Bronchial epithelial cell (primary cell): ENCODE data around the gene PSENEN. TPM values are rescaled to one million over a fixed set of nuclear protein-coding genes. Genes with fewer than 3 reads are reported as not detected.

Experiments
- DNase-seq: peaks from one replicate; pipeline ENCODE4 v3.0.0-alpha.2; 2010; ENCODE audit warnings: low read depth
- FAIRE-seq: peaks from 2 replicates; lab custom pipeline; 2011; peaks lifted over from hg19 to GRCh38; lab: Jason Lieb, UNC
- H3K27me3 ChIP-seq: 2 replicates; pipeline ENCODE4 v1.5.1; 2011; ENCODE audit warnings: low read length; ENCODE audit not compliant: control insufficient read depth, insufficient read depth
- H3K36me3 ChIP-seq: 2 replicates; pipeline ENCODE4 v1.5.1; 2011; ENCODE audit warnings: low read length; ENCODE audit not compliant: control insufficient read depth, insufficient read depth
- H3K4me3 ChIP-seq: 2 replicates; pipeline ENCODE4 v1.5.1; 2011; ENCODE audit warnings: mild to moderate bottlenecking, low read depth, low read length, control low read depth
- total RNA-seq: library from RNA; depleted of rRNA; stranded (reverse); fragments of >200 nt; gene quantifications from 2 replicates; pipeline ENCODE4 v1.2.1, GENCODE V29; 2014
- TF ChIP-seq, protein P1 (sequence below): IDR thresholded peaks from 2 replicates; pipeline ENCODE4 v1.5.1; 2011; ENCODE audit warnings: mild to moderate bottlenecking, moderate library complexity, low read length, control low read depth, inconsistent platforms; ENCODE audit not compliant: insufficient read depth, severe bottlenecking

The PSENEN gene
- total RNA-seq, 1 donor from 2014 or later, result 7.9 TPM

DNA sequence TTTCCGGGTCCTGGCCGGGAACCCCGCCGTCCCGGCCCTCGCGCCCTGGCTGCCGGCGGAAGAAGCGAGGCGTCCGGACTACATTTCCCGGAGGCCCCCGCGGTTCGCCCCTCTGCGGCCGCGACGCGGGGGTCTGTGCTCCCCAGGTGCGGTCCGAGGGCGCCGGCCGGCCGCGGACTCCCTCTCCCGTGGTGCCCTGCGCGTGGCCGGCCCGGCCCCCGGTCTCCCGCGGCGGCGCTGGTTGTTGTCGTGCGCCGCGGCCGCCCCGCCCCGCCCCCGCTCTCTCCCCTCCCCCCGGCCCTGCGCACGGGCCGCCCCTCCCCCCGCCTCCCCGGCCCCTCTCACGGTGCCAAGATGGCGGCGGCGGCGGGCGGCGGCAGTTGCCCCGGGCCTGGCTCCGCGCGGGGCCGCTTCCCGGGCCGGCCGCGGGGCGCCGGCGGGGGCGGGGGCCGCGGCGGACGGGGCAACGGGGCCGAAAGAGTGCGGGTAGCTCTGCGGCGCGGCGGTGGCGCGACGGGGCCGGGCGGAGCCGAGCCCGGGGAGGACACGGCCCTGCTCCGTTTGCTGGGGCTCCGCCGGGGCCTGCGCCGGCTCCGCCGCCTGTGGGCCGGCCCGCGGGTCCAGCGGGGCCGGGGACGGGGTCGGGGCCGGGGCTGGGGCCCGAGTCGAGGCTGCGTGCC, 27.6 kb upstream of the PSENEN start, which contains the start of gene KMT2B:
KMT2B (plus strand) TSS at position 339 of the 680 bp plus-strand sequence; CDS start at position 355, 16 bp downstream.
- peak within 1 kb of the TSS; percentile 88 for H3K4me3 ChIP-seq
- TF ChIP-seq, protein P1, sequence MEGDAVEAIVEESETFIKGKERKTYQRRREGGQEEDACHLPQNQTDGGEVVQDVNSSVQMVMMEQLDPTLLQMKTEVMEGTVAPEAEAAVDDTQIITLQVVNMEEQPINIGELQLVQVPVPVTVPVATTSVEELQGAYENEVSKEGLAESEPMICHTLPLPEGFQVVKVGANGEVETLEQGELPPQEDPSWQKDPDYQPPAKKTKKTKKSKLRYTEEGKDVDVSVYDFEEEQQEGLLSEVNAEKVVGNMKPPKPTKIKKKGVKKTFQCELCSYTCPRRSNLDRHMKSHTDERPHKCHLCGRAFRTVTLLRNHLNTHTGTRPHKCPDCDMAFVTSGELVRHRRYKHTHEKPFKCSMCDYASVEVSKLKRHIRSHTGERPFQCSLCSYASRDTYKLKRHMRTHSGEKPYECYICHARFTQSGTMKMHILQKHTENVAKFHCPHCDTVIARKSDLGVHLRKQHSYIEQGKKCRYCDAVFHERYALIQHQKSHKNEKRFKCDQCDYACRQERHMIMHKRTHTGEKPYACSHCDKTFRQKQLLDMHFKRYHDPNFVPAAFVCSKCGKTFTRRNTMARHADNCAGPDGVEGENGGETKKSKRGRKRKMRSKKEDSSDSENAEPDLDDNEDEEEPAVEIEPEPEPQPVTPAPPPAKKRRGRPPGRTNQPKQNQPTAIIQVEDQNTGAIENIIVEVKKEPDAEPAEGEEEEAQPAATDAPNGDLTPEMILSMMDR, result no peak
- DNase-seq (no peak), FAIRE-seq (no peak)
- no peaks in the 10 kb centered on the region for H3K27me3 ChIP-seq
- peaks cover 15% of the 10 kb centered on the region for H3K36me3 ChIP-seq

DNA sequence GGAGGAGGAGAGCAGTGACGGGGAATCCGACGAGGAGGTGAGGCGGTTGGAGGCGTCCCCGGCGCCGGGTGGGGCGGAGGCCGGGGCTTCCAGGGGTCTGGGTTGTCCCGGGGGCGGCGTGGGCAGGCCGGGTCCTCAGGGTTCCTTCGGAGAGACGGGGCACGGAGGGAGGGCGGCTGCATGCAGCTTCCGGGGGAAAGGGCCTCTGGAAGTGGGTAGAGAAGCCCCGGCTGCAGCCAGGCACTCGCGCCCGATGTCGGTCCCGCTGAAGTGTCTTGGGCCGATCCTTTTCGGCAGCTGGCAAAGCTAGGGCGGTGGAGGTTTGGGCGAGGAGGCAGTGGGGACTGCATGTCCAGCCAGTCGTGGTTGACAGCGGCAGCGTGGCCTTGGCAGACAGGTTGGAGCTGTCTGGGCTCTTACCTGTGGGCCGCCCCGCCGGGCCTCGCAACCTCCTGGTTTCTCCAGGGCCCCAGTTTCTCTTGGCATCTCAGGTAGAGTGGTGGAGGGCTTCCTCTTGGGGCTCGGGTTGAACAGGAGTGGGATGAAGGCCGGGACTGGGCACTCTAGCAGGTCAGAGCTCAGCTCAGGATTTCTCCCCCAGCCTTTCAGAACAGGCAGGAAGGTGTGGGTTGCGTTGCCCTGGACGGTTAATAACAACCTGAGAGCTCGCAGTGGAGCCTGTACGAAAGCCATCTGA, 27.0 kb upstream of the PSENEN start:
- TF ChIP-seq, protein P1, result no peak
- FAIRE-seq (no peak), DNase-seq (peak; percentile 10)
- peaks cover 22% of the 10 kb centered on the region for H3K36me3 ChIP-seq
- H3K27me3 ChIP-seq, result no peaks in the 10 kb centered on the region
- peak overlapping the region; percentile 88 for H3K4me3 ChIP-seq

DNA sequence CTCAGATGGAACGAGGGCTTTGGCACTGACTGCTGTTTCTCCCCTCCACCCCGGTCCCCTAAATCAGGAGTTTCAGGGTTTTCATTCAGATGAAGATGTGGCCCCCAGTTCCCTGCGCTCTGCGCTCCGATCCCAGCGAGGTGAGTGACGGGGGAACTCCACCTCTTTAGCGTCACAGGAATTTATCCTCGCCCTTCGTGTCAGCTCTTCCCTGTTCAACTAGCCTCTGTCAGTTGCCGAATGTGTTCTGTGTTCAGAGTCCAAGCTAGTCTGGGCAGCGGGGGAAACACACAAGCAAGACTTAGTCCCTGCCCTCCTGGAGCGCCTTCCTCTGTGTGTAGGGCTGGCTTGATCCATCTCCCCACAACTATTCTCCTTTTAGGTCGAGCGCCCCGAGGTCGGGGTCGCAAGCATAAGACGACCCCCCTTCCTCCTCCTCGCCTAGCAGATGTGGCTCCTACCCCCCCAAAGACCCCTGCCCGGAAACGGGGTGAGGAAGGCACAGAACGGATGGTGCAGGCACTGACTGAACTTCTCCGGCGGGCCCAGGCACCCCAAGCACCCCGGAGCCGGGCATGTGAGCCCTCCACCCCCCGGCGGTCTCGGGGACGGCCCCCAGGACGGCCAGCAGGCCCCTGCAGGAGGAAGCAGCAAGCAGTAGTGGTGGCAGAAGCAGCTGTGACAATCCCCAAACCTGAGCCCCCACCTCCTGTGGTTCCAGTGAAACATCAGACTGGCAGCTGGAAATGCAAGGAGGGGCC, 25.9 kb upstream of the PSENEN start:
- DNase-seq (no peak), FAIRE-seq (no peak)
- Histone ChIP-seq H3K36me3 (peaks cover 29% of the 10 kb centered on the region), H3K27me3 (no peaks in the 10 kb centered on the region), H3K4me3 (no peak overlapping the region)
- TF ChIP-seq, protein P1, result no peak

DNA sequence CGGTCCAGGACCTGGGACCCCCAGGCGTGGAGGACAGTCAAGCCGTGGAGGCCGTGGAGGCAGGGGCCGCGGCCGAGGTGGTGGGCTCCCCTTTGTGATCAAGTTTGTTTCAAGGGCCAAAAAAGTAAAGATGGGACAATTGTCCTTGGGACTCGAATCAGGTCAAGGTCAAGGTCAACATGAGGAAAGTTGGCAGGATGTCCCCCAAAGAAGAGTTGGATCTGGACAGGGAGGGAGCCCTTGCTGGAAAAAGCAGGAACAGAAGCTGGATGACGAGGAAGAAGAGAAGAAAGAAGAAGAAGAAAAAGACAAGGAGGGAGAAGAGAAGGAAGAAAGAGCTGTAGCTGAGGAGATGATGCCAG, 25.3 kb upstream of the PSENEN start:
- FAIRE-seq (no peak), DNase-seq (no peak)
- peaks cover 35% of the 10 kb centered on the region for H3K36me3 ChIP-seq

DNA sequence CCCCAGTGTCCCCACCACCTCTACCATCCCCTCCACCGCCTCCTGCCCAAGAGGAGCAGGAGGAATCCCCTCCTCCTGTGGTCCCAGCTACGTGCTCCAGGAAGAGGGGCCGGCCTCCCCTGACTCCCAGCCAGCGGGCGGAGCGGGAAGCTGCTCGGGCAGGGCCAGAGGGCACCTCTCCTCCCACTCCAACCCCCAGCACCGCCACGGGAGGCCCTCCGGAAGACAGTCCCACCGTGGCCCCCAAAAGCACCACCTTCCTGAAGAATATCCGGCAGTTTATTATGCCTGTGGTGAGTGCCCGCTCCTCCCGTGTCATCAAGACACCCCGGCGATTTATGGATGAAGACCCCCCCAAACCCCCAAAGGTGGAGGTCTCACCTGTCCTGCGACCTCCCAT, 24.8 kb upstream of the PSENEN start:
- TF ChIP-seq, protein P1, result no peak
- no peak for DNase-seq
- H3K27me3 ChIP-seq, result no peaks in the 10 kb centered on the region
- H3K4me3 ChIP-seq, result no peak overlapping the region
- H3K36me3 ChIP-seq, result peaks cover 40% of the 10 kb centered on the region
- no peak for FAIRE-seq

More for the DNA sequence above, 25.3 kb upstream of the PSENEN start:
- H3K4me3 ChIP-seq, result no peak overlapping the region
- no peaks in the 10 kb centered on the region for H3K27me3 ChIP-seq
- TF ChIP-seq, protein P1, result no peak
